Measurements from ENCODE around the gene RETREG3. TPM values are rescaled to one million over a fixed set of nuclear protein-coding genes. Genes with fewer than 3 reads are reported as not detected.

RETREG3 gene
- total and polyA plus RNA-seq, 2 of the 13 experiments (the other 11 are each of a cell fraction or from before 2014, with no cell fraction given) = 47.0 to 55.8 TPM

- no peak for TF ChIP-seq FOSL2 (CRISPR knock-in tag; IDR thresholded peaks at IDR 0.05)
- no peak for TF ChIP-seq DR1 (CRISPR knock-in tag; IDR thresholded peaks at IDR 0.05)
- TF ChIP-seq MAZ (IDR thresholded peaks at IDR 0.05; ENCODE audit: borderline replicate concordance, low read depth, low read length) = no peak
- peak; percentile 53; the same call in 1 of the 2 replicates for TF ChIP-seq MAZ (CRISPR knock-in tag; IDR thresholded peaks at IDR 0.05; ENCODE audit: low read depth)
- TF ChIP-seq CHD4 (IDR thresholded peaks at IDR 0.05; ENCODE audit: borderline replicate concordance, low read length) = peak; percentile 87
- TF ChIP-seq RARA (CRISPR knock-in tag; IDR thresholded peaks at IDR 0.05) = peak; percentile 85
- TF ChIP-seq TRAFD1 (CRISPR knock-in tag; IDR thresholded peaks at IDR 0.05; ENCODE audit: borderline replicate concordance) = no peak
- no peak for TF ChIP-seq ZNF615 (CRISPR knock-in tag; IDR thresholded peaks at IDR 0.05; ENCODE audit: borderline replicate concordance)
- no peak for TF ChIP-seq ZSCAN5A (CRISPR knock-in tag; IDR thresholded peaks at IDR 0.05; ENCODE audit: borderline replicate concordance)
- TF ChIP-seq CSRNP1 (CRISPR knock-in tag; IDR thresholded peaks at IDR 0.05) = no peak
- peak; percentile 59; the same call in 1 of the 2 replicates for TF ChIP-seq NR2F6 (IDR thresholded peaks at IDR 0.05)
- peak; percentile 83 for TF ChIP-seq NR2F6 (CRISPR knock-in tag; IDR thresholded peaks at IDR 0.05)
- no peak for TF ChIP-seq GMEB2 (CRISPR knock-in tag; IDR thresholded peaks at IDR 0.05; ENCODE audit: low read depth)
- no peak for TF ChIP-seq TFE3 (CRISPR knock-in tag; IDR thresholded peaks at IDR 0.05)
- peak; percentile 32; the same call in 1 of the 2 replicates for TF ChIP-seq KMT2A (CRISPR knock-in tag; IDR thresholded peaks at IDR 0.05)
- no peak for TF ChIP-seq ZNF605 (CRISPR knock-in tag; IDR thresholded peaks at IDR 0.05)
- TF ChIP-seq SOX13 (IDR thresholded peaks at IDR 0.05) = no peak
- TF ChIP-seq SOX13 (CRISPR knock-in tag; conservative IDR thresholded peaks at IDR 0.05 in 1 of 2, IDR thresholded peaks at IDR 0.05 in 1 of 2) = no peak
- TF ChIP-seq ZNF790 (CRISPR knock-in tag; IDR thresholded peaks at IDR 0.05; ENCODE audit: borderline replicate concordance) = 0 out of 2 replicates have a peak, but pooled peaks have one; percentile 34
- no peak for TF ChIP-seq ZNF3 (CRISPR knock-in tag; IDR thresholded peaks at IDR 0.05)
- no peak for TF ChIP-seq EHMT2 (IDR thresholded peaks at IDR 0.05; ENCODE audit: borderline replicate concordance, low read depth, low read length)
These were observed 77.5 kb downstream of the RETREG3 start (continued) for GRCh38 chr17:42531455-42532354.

Data from HepG2 (cell line).